Measurements from ENCODE around the gene ZFYVE9. TPM values are rescaled to one million over a fixed set of nuclear protein-coding genes. Genes with fewer than 3 reads are reported as not detected.
A peak's percentile ranks its signal among the peaks of the same experiment; 100 is the strongest.

The ZFYVE9 gene
- total RNA-seq, 1 experiment from 2014 or later, result 28.4 TPM

GRCh38 chr1:52127181-52128180, 14.4 kb upstream of the ZFYVE9 start:
- H3K36me3 Mint-ChIP-seq (ENCODE audit: insufficient read depth in 1 of 3, low read depth in 3 of 3), result no peaks in the 10 kb centered on the region
- no peak overlapping the region for H3K23ac ChIP-seq (ENCODE audit: insufficient read length, low read depth, low read length)
- no peak overlapping the region for H3K9ac ChIP-seq (ENCODE audit: extremely low read depth, insufficient read length, low read length)
- no peak overlapping the region for H2AK5ac ChIP-seq (ENCODE audit: insufficient read length, low read length)
- no peak overlapping the region for H2BK20ac ChIP-seq (ENCODE audit: low read depth, low read length, poor library complexity, severe bottlenecking)
- H4K8ac ChIP-seq (replicated peaks; ENCODE audit: insufficient read length, low read depth, low read length), result no peak overlapping the region
- H3K4me1 ChIP-seq (ENCODE audit: insufficient read depth, low read length), result no peaks in the 10 kb centered on the region
- no peak overlapping the region for H3K27ac ChIP-seq (ENCODE audit: insufficient read length, low read depth, low read length)
- H3K79me1 ChIP-seq (ENCODE audit: insufficient read depth, low read depth, low read length, poor library complexity, severe bottlenecking), result no peaks in the 10 kb centered on the region
- H4K5ac ChIP-seq (ENCODE audit: insufficient read length, low read depth, low read length), result no peak overlapping the region
- no peak overlapping the region for H3K27ac Mint-ChIP-seq
- no peak overlapping the region for H3T11ph ChIP-seq (ENCODE audit: low read length)
- no peak overlapping the region for H3K4ac ChIP-seq (ENCODE audit: low read depth, low read length)
- H2BK12ac ChIP-seq (ENCODE audit: insufficient read length, low read depth, low read length), result no peak overlapping the region
- no peaks in the 10 kb centered on the region for H3K23me2 ChIP-seq (ENCODE audit: insufficient read length, low read depth, low read length, poor library complexity, severe bottlenecking)
- H4K20me1 ChIP-seq (ENCODE audit: control insufficient read depth, insufficient read depth, insufficient read length), result no peaks in the 10 kb centered on the region
- H3K27me3 ChIP-seq (ENCODE audit: insufficient read depth, low read length), result no peaks in the 10 kb centered on the region
- no CpG with 5 or more reads among the region's 5 CpGs for WGBS (ENCODE audit: extremely low coverage, insufficient read length, low lambda C conversion rate)
- no peak overlapping the region for H2AFZ ChIP-seq (ENCODE audit: low read length)
- no peak overlapping the region for H3K56ac ChIP-seq (ENCODE audit: insufficient read length, low read depth, low read length)
- no peaks in the 10 kb centered on the region for H3K9me3 ChIP-seq (ENCODE audit: control insufficient read depth, low read depth, low read length)
- H2BK5ac ChIP-seq (ENCODE audit: insufficient read length, low read length), result no peak overlapping the region
- H3K4me1 Mint-ChIP-seq, result 0 out of 4 replicates have a peak, but pooled peaks cover 0 to 3% of the 10 kb centered on the region in 2 experiments
- TF ChIP-seq CTCF (conservative IDR thresholded peaks at IDR 0.05), result peak; percentile 74
- no peak overlapping the region for H4K91ac ChIP-seq (ENCODE audit: insufficient read length, low read depth, low read length)
- no peak overlapping the region for H2BK120ac ChIP-seq (ENCODE audit: low read depth, low read length, poor library complexity, severe bottlenecking)
- no peaks in the 10 kb centered on the region for H3K9me3 Mint-ChIP-seq
- H2BK15ac ChIP-seq (ENCODE audit: low read depth, low read length), result no peak overlapping the region
- peaks cover 22% of the 10 kb centered on the region for H3K27me3 Mint-ChIP-seq (ENCODE audit: low read depth)
- no peaks in the 10 kb centered on the region for H3K79me2 ChIP-seq (ENCODE audit: insufficient read depth, low read length)
- no peak overlapping the region for H3K4me2 ChIP-seq (ENCODE audit: insufficient read depth, insufficient read length, low read length)
- H3K14ac ChIP-seq (ENCODE audit: insufficient read depth, low read length), result no peak overlapping the region
- DNase-seq, result no peak
- H3K4me3 Mint-ChIP-seq, result no peak overlapping the region
- H3K18ac ChIP-seq (ENCODE audit: insufficient read length, low read depth, low read length), result no peak overlapping the region
